ENCODE measurements around the gene THSD7B.

DNA sequence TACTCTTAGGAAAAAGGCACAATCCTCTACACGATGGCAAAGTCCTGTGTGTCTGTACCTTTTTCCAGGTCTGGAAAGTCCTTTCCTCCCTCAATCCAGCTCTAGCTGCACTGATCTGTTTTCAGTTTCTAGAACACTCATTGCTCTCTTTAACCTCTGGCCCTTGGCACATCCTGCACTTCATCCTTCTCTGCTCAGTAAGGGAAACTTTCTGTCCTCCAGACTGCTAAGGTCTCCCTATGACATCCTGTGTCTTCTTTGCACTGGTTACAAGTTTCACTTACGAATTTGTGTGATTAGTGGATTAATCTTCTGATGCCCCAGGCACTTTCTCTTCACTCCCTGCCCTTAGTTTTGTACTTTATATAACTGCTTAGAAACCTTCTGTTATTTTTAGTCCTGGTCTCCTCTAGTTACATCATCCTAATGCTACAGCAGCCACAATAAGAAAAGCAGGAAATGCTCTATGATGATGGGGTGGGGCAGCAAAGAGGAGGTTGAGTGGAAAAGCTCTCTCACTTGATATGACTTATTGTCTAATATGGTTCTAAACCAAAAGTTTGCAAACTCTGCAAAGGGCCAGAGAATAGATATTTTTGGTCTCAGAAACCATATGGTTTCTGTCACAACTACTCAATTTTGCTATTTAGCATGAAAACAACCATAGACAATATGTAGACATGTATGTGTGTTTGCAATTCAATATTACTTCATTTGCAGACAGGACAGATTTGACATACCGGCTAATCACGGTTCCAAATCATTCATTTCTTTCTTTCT is 568.2 kb downstream of the THSD7B start:
- TF ChIP-seq TCF7L2 (IDR thresholded peaks at IDR 0.05; ENCODE audit: low read depth, low read length) (no peak), GATA2 (CRISPR knock-in tag; IDR thresholded peaks at IDR 0.05) (no peak), SUPT5H (IDR thresholded peaks at IDR 0.05) (no peak), ZNF3 (CRISPR knock-in tag; IDR thresholded peaks at IDR 0.05) (no peak), FOSL1 (tag; conservative IDR thresholded peaks at IDR 0.05) (no peak), CTCF (IDR thresholded peaks at IDR 0.05 in 2 of 3, conservative IDR thresholded peaks at IDR 0.05 in 1 of 3; ENCODE audit: insufficient read depth in 2 of 3, low read depth in 1 of 3, low read length in 3 of 3) (no peak), NR2C2 (CRISPR knock-in tag; IDR thresholded peaks at IDR 0.05) (no peak), NR2C2 (tag; IDR thresholded peaks at IDR 0.05) (no peak), PRMT5 (CRISPR knock-in tag; IDR thresholded peaks at IDR 0.05) (no peak), RFX1 (IDR thresholded peaks at IDR 0.05) (no peak), DACH1 (IDR thresholded peaks at IDR 0.05; ENCODE audit: partially characterized antibody) (no peak)
- TF ChIP-seq, protein P1, sequence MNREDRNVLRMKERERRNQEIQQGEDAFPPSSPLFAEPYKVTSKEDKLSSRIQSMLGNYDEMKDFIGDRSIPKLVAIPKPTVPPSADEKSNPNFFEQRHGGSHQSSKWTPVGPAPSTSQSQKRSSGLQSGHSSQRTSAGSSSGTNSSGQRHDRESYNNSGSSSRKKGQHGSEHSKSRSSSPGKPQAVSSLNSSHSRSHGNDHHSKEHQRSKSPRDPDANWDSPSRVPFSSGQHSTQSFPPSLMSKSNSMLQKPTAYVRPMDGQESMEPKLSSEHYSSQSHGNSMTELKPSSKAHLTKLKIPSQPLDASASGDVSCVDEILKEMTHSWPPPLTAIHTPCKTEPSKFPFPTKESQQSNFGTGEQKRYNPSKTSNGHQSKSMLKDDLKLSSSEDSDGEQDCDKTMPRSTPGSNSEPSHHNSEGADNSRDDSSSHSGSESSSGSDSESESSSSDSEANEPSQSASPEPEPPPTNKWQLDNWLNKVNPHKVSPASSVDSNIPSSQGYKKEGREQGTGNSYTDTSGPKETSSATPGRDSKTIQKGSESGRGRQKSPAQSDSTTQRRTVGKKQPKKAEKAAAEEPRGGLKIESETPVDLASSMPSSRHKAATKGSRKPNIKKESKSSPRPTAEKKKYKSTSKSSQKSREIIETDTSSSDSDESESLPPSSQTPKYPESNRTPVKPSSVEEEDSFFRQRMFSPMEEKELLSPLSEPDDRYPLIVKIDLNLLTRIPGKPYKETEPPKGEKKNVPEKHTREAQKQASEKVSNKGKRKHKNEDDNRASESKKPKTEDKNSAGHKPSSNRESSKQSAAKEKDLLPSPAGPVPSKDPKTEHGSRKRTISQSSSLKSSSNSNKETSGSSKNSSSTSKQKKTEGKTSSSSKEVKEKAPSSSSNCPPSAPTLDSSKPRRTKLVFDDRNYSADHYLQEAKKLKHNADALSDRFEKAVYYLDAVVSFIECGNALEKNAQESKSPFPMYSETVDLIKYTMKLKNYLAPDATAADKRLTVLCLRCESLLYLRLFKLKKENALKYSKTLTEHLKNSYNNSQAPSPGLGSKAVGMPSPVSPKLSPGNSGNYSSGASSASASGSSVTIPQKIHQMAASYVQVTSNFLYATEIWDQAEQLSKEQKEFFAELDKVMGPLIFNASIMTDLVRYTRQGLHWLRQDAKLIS (CRISPR knock-in tag; IDR thresholded peaks at IDR 0.05), result no peak
- TF ChIP-seq, protein P2, sequence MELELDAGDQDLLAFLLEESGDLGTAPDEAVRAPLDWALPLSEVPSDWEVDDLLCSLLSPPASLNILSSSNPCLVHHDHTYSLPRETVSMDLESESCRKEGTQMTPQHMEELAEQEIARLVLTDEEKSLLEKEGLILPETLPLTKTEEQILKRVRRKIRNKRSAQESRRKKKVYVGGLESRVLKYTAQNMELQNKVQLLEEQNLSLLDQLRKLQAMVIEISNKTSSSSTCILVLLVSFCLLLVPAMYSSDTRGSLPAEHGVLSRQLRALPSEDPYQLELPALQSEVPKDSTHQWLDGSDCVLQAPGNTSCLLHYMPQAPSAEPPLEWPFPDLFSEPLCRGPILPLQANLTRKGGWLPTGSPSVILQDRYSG (tag; conservative IDR thresholded peaks at IDR 0.05; ENCODE audit: low read depth), result no peak

All from K562 (cell line).